GM12892 (cell line): ENCODE results near the gene FADS6.
A peak's percentile ranks its signal among the peaks of the same experiment; 100 is the strongest.

ENCODE experiments used
- DNase-seq: peaks from one replicate; pipeline ENCODE4 v3.0.0; 2011; ENCODE audit not compliant: insufficient read length
- FAIRE-seq: peaks from 2 replicates; lab custom pipeline; 2011; peaks lifted over from hg19 to GRCh38; lab: Jason Lieb, UNC
- POLR2A ChIP-seq: IDR thresholded peaks from 2 replicates; pipeline ENCODE4 v1.6.1; 2011; ENCODE audit warnings: low read depth, low read length, control low read depth
- POLR2AphosphoS5 ChIP-seq: IDR thresholded peaks from 2 replicates; pipeline ENCODE4 v1.6.1; 2011; ENCODE audit warnings: low read depth, low read length, control low read depth
- TAF1 ChIP-seq: IDR thresholded peaks from 2 replicates; pipeline ENCODE4 v1.6.1; 2011; ENCODE audit warnings: low read depth, mild to moderate bottlenecking, control low read depth, low read length, borderline replicate concordance

Gene FADS6

DNA sequence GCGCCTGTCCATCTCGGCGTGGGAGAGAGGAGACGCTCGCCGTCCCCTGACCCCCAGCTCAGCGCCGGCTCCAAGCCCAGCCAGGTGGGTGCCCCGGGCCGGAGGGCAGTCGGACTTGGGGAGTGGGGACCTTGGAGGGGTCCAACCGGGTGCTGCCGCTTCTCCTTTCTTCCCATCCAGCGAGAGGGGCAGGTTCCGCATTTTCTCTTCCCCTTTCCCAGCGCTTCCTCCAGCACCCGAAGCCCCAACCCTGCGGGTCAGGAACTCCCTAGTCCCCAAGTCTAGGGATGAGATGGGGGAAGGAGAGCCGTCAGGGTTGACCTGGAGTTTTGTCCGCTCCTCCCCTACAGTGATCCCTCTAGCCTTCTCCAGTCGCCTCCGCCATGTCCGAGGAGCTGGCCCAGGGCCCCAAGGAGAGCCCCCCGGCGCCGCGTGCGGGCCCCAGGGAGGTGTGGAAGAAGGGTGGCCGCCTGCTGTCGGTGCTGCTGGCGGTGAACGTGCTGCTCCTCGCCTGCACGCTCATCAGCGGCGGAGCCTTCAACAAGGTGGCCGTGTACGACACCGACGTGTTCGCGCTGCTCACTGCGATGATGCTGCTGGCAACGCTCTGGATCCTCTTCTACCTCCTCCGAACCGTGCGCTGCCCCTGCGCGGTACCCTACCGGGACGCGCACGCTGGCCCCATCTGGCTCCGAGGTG, 31.0 kb upstream of the FADS6 start, which contains the start of gene OTOP2:
Gene OTOP2, plus strand, starts transcription at position 24 of the 699 bp plus-strand sequence. Its CDS starts 360 bp downstream, at position 384.
- TF ChIP-seq TAF1 (no peak), POLR2A (no peak), POLR2AphosphoS5 (no peak)
- FAIRE-seq (no peak), DNase-seq (no peak)

DNA sequence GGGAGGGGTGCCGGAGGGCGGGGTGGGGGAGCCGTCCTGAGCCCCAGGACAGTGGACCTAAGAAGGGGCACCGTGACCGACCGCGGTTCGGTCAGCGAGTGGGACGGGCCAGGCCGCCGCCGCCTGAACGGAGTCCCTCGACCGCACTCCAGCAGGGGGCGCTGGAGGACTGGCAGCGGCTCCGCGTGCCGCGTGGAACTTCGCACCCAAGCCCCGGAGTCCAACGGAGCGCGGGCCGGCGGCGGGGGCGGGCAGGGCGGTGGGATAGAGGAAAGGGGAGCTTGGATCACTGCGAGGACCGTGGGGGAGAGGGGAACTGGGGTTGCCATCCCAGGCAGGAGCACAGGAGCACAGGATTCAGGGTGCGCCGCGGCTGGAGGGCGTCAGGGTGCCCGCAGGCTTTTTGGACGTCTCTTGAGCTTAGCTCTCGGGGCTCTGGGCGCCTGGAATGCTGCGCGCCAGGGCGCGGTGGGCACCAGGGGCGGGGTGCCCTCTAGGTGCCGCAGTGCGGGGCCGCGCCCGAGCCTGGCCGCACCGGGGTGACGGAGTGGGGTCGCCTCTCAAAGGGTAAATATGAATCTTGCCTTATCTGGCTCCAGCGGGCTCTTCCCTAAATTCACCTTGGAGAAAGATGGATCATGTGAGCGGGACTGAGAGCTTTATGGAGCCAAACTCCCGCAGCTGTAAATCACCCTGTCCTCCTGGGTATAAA, 30.3 kb upstream of the FADS6 start:
- DNase-seq (peak; percentile 94), FAIRE-seq (no peak)
- no peak for TF ChIP-seq POLR2A
- no peak for TF ChIP-seq TAF1
- TF ChIP-seq POLR2AphosphoS5, result no peak

DNA sequence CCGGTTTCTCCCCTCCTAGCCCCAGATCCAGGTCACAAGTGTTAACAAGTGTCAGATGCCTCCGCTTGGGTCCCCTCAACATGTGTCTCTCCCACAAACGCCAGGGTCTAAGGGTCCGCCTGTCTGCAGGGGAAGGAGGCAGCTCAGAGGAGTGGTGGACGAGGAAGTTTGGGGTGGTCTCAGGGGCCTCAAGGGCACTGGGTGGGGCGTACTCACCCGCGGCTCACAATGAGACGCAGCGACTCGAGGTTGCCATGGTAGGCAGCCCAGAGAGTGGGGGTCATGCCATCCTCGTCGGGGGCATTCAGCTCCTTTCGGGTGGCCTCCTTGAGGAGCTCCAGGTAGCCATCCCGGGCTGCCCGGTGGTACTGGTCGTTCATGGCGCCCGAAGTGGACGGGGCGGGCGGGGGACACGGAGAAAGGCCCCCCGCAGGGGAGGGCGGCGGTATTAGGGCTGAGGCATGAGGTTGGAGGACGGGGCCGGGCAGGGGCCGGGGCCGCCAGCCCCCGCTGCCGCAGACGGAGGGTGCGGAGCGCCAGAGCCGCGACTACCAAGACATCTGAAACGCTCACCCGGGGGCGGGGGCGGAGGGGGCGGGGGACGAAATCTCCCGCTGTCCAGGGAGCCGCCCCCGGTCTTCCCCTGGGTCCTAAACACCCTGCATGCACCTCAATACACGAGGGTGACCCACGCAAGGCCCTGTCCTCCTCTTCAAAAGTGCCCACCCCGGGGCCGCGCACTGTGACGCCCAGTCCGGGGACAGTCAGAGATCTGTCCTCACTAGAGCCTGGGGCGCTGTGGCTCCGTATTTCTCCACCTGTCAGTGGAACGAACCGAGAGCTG, 29.5 kb upstream of the FADS6 start, which contains the start of gene USH1G:
Gene USH1G, minus strand, starts transcription at position 562 of the 844 bp plus-strand sequence. Its CDS starts 182 bp downstream, at position 380.
- TF ChIP-seq POLR2A, result no peak
- no peak for TF ChIP-seq TAF1
- TF ChIP-seq POLR2AphosphoS5, result no peak
- FAIRE-seq (no peak), DNase-seq (no peak)

DNA sequence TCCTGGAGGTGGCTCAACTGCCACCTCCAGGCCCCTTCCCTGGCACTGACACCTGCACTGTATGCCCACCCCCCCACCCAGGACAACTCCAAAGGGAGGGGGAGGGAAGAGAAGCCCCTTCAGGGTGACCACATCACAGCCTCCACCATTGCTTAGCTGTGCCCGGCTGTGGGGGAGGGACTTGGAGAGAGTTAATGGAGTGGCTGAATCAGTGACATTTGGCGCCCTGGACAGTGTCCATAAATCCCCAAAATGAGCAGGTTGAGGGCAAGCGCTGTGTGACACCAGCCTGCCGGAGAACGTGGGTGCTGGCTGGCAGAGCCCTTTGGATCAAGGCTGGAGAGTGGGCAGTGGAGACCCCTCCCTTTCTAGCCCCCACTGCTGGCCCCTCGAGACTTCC, 28.7 kb upstream of the FADS6 start:
- FAIRE-seq (no peak), DNase-seq (no peak)
- TF ChIP-seq POLR2AphosphoS5 (no peak), POLR2A (no peak), TAF1 (no peak)

DNA sequence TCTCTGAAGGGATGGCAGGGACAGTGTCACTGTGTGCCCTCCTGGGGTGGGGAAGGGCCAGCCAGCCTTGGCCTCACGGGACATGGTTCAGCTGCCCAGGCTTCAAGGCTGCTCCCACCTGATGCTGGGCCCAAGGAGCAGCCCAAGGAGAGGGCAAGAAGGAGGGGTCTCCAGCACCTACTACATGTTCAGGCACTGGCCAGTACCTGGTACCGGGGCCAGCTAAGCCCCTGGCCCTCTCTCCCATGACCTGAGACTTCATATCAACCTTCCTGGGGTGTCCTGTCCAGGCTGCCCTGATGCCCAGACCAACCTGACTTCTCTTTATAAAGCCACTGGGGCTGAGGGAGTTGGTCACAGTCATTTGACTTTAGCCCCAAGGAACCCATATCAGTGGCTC, 28.3 kb upstream of the FADS6 start:
- FAIRE-seq (no peak), DNase-seq (no peak)
- TF ChIP-seq TAF1 (no peak), POLR2A (no peak), POLR2AphosphoS5 (no peak)

DNA sequence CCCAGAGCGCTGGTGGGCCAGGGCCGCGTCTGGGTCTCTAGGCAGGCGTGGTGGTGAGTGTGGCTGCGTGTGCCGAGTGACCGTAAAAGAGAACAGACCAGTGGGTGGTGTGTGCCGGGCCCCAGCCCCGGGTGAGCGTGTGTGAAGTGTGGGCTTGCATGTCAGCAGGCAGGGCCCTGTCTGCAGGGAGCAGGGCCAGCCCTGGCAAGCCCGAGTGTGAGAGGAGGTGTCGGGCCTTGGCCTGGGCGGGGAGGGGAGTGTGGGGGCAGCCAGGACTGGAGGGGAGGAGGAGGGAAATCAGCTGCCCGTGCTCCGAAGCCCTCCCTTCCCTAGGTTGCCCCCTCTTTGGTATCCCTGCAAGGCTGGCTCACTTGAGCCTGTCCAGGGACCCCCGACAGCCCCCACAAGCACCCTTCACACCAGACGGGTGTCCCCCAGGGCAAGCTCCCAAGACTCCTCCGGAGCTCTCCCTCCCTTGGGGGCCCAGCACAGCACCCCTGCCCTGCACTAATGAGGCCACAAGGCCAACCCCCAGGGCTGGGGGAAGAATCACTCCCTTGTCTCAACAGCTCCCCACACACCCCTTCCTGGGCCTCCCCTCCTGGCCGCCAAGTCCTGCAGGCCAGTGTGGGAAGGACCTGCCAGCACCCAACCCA, 27.7 kb upstream of the FADS6 start:
- no peak for FAIRE-seq
- DNase-seq, result no peak
- TF ChIP-seq POLR2A, result no peak
- no peak for TF ChIP-seq TAF1
- TF ChIP-seq POLR2AphosphoS5, result no peak

DNA sequence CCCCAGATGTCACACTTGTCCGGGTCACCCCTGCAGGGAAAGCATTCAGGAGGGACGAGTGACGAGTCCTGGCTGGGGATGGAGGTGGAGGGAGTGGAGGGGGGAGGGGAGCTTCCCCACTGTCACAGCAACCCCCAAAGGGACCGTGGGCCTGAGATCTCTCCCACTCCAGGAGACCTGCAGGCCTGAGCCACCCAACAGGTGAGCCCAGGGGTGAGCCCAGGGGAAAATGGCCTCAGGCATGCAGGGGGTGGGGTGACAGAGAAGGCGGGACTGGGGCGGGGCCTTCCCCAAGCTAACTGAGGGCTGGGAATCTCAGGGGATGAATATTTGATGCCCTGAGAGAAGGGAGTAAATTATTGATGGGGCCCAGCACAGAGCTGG, 27.2 kb upstream of the FADS6 start:
- FAIRE-seq (no peak), DNase-seq (no peak)

DNA sequence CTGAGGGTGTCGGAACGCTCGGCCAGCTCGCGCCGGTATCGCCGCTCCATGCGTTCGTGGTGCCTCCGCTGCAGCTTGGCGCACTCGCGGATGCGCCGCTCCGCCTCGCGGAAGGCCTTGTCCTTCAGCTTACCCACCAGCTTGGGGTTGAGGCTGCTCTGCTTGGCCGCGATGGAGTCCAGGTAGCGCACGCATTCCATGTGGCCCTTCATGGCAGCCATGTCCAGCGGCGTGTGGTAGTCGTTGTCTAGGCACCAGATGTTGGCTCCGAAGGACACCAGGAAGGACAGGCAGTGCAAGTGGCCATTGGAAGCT, 26.8 kb upstream of the FADS6 start:
- TF ChIP-seq POLR2A (no peak), POLR2AphosphoS5 (no peak), TAF1 (no peak)
- no peak for FAIRE-seq
- DNase-seq, result no peak

More for the DNA sequence above, 27.2 kb upstream of the FADS6 start:
- TF ChIP-seq POLR2AphosphoS5, result no peak
- TF ChIP-seq POLR2A, result no peak
- TF ChIP-seq TAF1, result no peak

DNA sequence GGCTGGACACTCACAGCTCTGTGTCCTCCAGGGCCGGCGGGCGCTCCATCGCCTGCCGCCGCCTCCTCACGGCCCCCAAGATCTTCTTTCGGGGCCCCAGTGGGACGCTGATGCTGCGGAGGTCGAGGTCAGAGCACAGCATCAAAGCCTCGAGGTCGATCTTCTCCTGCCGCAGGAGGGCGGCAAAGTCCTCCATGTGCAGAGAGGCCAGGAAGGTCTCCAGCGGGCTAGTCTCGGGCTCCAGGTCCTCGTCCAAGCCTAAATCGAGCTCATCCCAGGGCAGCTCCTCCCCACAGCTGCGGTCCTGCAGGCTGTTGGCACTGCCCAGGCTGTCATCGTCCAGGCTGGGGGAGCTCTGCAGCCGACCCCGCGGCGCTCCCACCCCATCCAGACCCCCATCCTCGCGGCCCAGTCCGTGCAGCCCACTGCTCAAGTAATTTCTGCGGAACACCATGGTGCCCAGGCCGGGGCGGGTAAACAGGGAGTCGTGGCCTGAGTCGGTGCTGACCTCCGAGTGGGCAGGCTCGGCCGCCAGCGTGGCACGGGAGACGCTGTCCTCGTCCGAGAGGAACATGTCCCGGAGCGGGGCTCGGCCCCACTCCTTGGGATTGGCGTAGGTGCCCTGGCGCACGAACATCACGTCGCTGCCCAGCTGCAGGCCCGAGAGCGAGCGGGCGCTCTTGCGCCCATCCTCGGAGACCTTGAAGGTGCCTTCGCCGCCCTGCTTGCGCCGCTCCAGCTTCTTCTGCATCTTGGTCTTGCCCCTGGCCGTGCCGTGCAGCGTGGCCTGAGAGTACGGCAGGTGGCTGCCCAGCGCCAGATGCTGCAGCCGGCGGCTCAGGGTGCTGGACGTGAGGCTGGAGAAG, 26.2 kb upstream of the FADS6 start:
- FAIRE-seq (no peak), DNase-seq (no peak)
- TF ChIP-seq POLR2A (no peak), POLR2AphosphoS5 (no peak), TAF1 (no peak)

DNA sequence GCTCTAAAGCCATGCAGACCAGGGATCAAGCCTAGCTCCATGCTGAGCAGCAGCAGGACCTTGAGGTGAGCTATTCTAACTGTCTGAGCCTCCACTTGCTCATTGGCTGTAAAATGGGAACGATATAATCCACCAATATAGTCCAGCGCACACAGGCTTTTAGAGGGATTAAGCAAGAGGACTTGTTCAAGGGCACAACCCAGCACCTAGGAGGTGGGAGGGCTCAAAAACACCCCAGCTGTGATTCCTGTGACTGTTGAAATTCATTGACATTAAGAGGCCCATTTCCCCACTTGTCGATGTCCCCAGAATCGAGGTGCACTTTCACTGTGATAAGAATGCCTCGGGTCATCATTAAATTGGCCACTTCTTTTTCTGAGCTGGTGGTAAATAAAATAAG, 25.5 kb upstream of the FADS6 start:
- FAIRE-seq (no peak), DNase-seq (no peak)
- TF ChIP-seq POLR2A, result no peak
- no peak for TF ChIP-seq POLR2AphosphoS5
- TF ChIP-seq TAF1, result no peak
